Measurements from ENCODE around the gene C1orf141.
"Not testable (repeated sequence)": the region's sequence is repeated elsewhere in the genome, so short reads cannot be mapped to it uniquely, and the experiment has no call there.

Gene C1orf141

GRCh38 chr1:67149179-67149770 lies 14.5 kb upstream of the C1orf141 start:
- Histone ChIP-seq H3K9me2 (replicated peaks; ENCODE audit: insufficient read depth, low read length) (no peaks in the 10 kb centered on the region), H4K20me1 (ENCODE audit: insufficient read depth, low read length) (no peaks in the 10 kb centered on the region), H3K9ac (ENCODE audit: low read length) (no peak overlapping the region), H3K9me3 (replicated peaks; ENCODE audit: insufficient read depth, low read length) (no peaks in the 10 kb centered on the region), H3K36me3 (replicated peaks; ENCODE audit: insufficient read depth, low read length) (no peaks in the 10 kb centered on the region), H3K4me2 (ENCODE audit: low read depth, low read length) (peak overlapping the region; percentile 37; the same call in 1 of the 2 replicates), H3F3A (ENCODE audit: insufficient read depth, low read length) (no peaks in the 10 kb centered on the region), H3K27me3 (replicated peaks; ENCODE audit: insufficient read depth, low read length) (no peaks in the 10 kb centered on the region), H3K4me3 (ENCODE audit: low read length) (no peak overlapping the region), H3K79me2 (ENCODE audit: low read length) (no peaks in the 10 kb centered on the region), H3K4me1 (ENCODE audit: low read length) (peaks cover 4% of the 10 kb centered on the region; the same call in 1 of the 2 replicates), H3K27ac (ENCODE audit: low read length) (no peak overlapping the region), H2AFZ (ENCODE audit: low read length) (peak overlapping the region; percentile 67)
- TF ChIP-seq EZH2 (optimal IDR thresholded peaks at IDR 0.05; ENCODE audit: low read depth, low read length), result no peak
- TF ChIP-seq EZH2phosphoT487 (IDR thresholded peaks at IDR 0.05; ENCODE audit: low read length), result no peak
- peak; percentile 85 for TF ChIP-seq CTCF (IDR thresholded peaks at IDR 0.05; ENCODE audit: low read length)
- peak; percentile 75 for DNase-seq

- no peak for DNase-seq
- Histone ChIP-seq H3K27ac (ENCODE audit: low read length) (no peak overlapping the region), H3K4me2 (ENCODE audit: low read depth, low read length) (peak overlapping the region; percentile 37; the same call in 1 of the 2 replicates), H3K4me1 (ENCODE audit: low read length) (peaks cover 4% of the 10 kb centered on the region; the same call in 1 of the 2 replicates), H3K9me2 (replicated peaks; ENCODE audit: insufficient read depth, low read length) (no peaks in the 10 kb centered on the region), H3K27me3 (replicated peaks; ENCODE audit: insufficient read depth, low read length) (no peaks in the 10 kb centered on the region), H3K79me2 (ENCODE audit: low read length) (no peaks in the 10 kb centered on the region), H4K20me1 (ENCODE audit: insufficient read depth, low read length) (no peaks in the 10 kb centered on the region), H3K9me3 (replicated peaks; ENCODE audit: insufficient read depth, low read length) (no peaks in the 10 kb centered on the region), H2AFZ (ENCODE audit: low read length) (peak overlapping the region; percentile 67), H3K36me3 (replicated peaks; ENCODE audit: insufficient read depth, low read length) (no peaks in the 10 kb centered on the region), H3F3A (ENCODE audit: insufficient read depth, low read length) (no peaks in the 10 kb centered on the region), H3K4me3 (ENCODE audit: low read length) (no peak overlapping the region), H3K9ac (ENCODE audit: low read length) (no peak overlapping the region)
- TF ChIP-seq EZH2phosphoT487 (IDR thresholded peaks at IDR 0.05; ENCODE audit: low read length), result no peak
- no peak for TF ChIP-seq CTCF (IDR thresholded peaks at IDR 0.05; ENCODE audit: low read length)
- TF ChIP-seq EZH2 (optimal IDR thresholded peaks at IDR 0.05; ENCODE audit: low read depth, low read length), result no peak
Measured at GRCh38 chr1:67148516-67149178, 13.9 kb upstream of the C1orf141 start.

- H3K4me1 ChIP-seq (ENCODE audit: low read length); H3K9me3 ChIP-seq (replicated peaks; ENCODE audit: insufficient read depth, low read length); H3K27ac ChIP-seq (ENCODE audit: low read length); H4K20me1 ChIP-seq (ENCODE audit: insufficient read depth, low read length); H2AFZ ChIP-seq (ENCODE audit: low read length); H3F3A ChIP-seq (ENCODE audit: insufficient read depth, low read length); H3K4me3 ChIP-seq (ENCODE audit: low read length); H3K4me2 ChIP-seq (ENCODE audit: low read depth, low read length); H3K79me2 ChIP-seq (ENCODE audit: low read length); H3K27me3 ChIP-seq (replicated peaks; ENCODE audit: insufficient read depth, low read length); H3K9ac ChIP-seq (ENCODE audit: low read length); H3K36me3 ChIP-seq (replicated peaks; ENCODE audit: insufficient read depth, low read length); DNase-seq; H3K9me2 ChIP-seq (replicated peaks; ENCODE audit: insufficient read depth, low read length): not testable (repeated sequence)
Measured at GRCh38 chr1:67147973-67148372, 13.2 kb upstream of the C1orf141 start.

- H3K9ac ChIP-seq (ENCODE audit: low read length), result no peak overlapping the region
- TF ChIP-seq EZH2 (optimal IDR thresholded peaks at IDR 0.05; ENCODE audit: low read depth, low read length), result no peak
- TF ChIP-seq CTCF (IDR thresholded peaks at IDR 0.05; ENCODE audit: low read length), result no peak
- no peak for TF ChIP-seq EZH2phosphoT487 (IDR thresholded peaks at IDR 0.05; ENCODE audit: low read length)
- H3K9me2 ChIP-seq (replicated peaks; ENCODE audit: insufficient read depth, low read length), result no peaks in the 10 kb centered on the region
- H3K79me2 ChIP-seq (ENCODE audit: low read length), result no peaks in the 10 kb centered on the region
- no peak overlapping the region for H3K4me2 ChIP-seq (ENCODE audit: low read depth, low read length)
- H3K9me3 ChIP-seq (replicated peaks; ENCODE audit: insufficient read depth, low read length), result no peaks in the 10 kb centered on the region
- H2AFZ ChIP-seq (ENCODE audit: low read length), result no peak overlapping the region
- H4K20me1 ChIP-seq (ENCODE audit: insufficient read depth, low read length), result no peaks in the 10 kb centered on the region
- no peaks in the 10 kb centered on the region for H3F3A ChIP-seq (ENCODE audit: insufficient read depth, low read length)
- H3K4me1 ChIP-seq (ENCODE audit: low read length), result peaks cover 4% of the 10 kb centered on the region; the same call in 1 of the 2 replicates
- no peak overlapping the region for H3K4me3 ChIP-seq (ENCODE audit: low read length)
- H3K27ac ChIP-seq (ENCODE audit: low read length), result no peak overlapping the region
- no peaks in the 10 kb centered on the region for H3K27me3 ChIP-seq (replicated peaks; ENCODE audit: insufficient read depth, low read length)
- H3K36me3 ChIP-seq (replicated peaks; ENCODE audit: insufficient read depth, low read length), result no peaks in the 10 kb centered on the region
- no peak for DNase-seq
Measured at GRCh38 chr1:67146539-67146938, 11.8 kb upstream of the C1orf141 start.
